ENCODE data around the gene ARAP1. TPM values are rescaled to one million over a fixed set of nuclear protein-coding genes. Genes with fewer than 3 reads are reported as not detected.

ARAP1 gene
- total RNA-seq, 4 donors from 2014 or later = 90.3 to 146 (median 122) TPM

GRCh38 chr11:72762641-72763304, 10.6 kb upstream of the ARAP1 start:
- Histone ChIP-seq H3K27ac (peak overlapping the region in 1 of 3 donors; percentile 1), H3K36me3 (no peaks in the 10 kb centered on the region), H3K4me1 (peaks cover 22 to 64% of the 10 kb centered on the region in 2 donors), H3K4me3 (replicated peaks in 1 of 3) (no peak overlapping the region), H3K9me3 (no peaks in the 10 kb centered on the region), H3K27me3 (no peaks in the 10 kb centered on the region)
- no peak for DNase-seq
- TF ChIP-seq POLR2A (IDR thresholded peaks at IDR 0.05) (no peak), CTCF (IDR thresholded peaks at IDR 0.05) (no peak)
- intact Hi-C loops (cut with DNase I) = no loop called here
- 69 to 86% methylated on average over 5 of the region's 5 CpGs for WGBS, 2 donors

- TF ChIP-seq POLR2A (IDR thresholded peaks at IDR 0.05) = no peak
- TF ChIP-seq CTCF (IDR thresholded peaks at IDR 0.05) = no peak
- no peak overlapping the region for H3K4me3 ChIP-seq (replicated peaks in 1 of 3)
- peaks cover 11 to 44% of the 10 kb centered on the region in 2 donors for H3K4me1 ChIP-seq
- no peaks in the 10 kb centered on the region for H3K27me3 ChIP-seq
- H3K36me3 ChIP-seq = no peaks in the 10 kb centered on the region
- H3K9me3 ChIP-seq = no peaks in the 10 kb centered on the region
- intact Hi-C loops (cut with DNase I) = no loop called here
- H3K27ac ChIP-seq = no peak overlapping the region
- DNase-seq = no peak
- 74 to 76% methylated on average over 8 of the region's 8 CpGs for WGBS, 2 donors
These were observed 8.6 kb upstream of the ARAP1 start for GRCh38 chr11:72760539-72761405.

GRCh38 chr11:72759468-72759985, 7.3 kb upstream of the ARAP1 start:
- DNase-seq = no peak
- Histone ChIP-seq H3K9me3 (no peaks in the 10 kb centered on the region), H3K27me3 (no peaks in the 10 kb centered on the region), H3K4me1 (peaks cover 11 to 42% of the 10 kb centered on the region in 2 donors), H3K36me3 (no peaks in the 10 kb centered on the region), H3K27ac (peak overlapping the region; percentile 1 to 73 (median 63)), H3K4me3 (replicated peaks in 1 of 3) (no peak overlapping the region)
- TF ChIP-seq POLR2A (IDR thresholded peaks at IDR 0.05) (no peak), CTCF (IDR thresholded peaks at IDR 0.05) (no peak)
- intact Hi-C loops (cut with DNase I) = no loop called here
- 87 to 90% methylated on average over 8 of the region's 8 CpGs for WGBS, 2 donors

GRCh38 chr11:72758690-72759389, 6.6 kb upstream of the ARAP1 start:
- WGBS, 2 donors = 32 to 36% methylated on average over 7 to 17 of the region's 17 CpGs
- Histone ChIP-seq H3K4me3 (replicated peaks in 1 of 3) (no peak overlapping the region), H3K27me3 (no peaks in the 10 kb centered on the region), H3K4me1 (peaks cover 6 to 35% of the 10 kb centered on the region in 2 donors), H3K36me3 (no peaks in the 10 kb centered on the region), H3K9me3 (no peaks in the 10 kb centered on the region), H3K27ac (peak overlapping the region; percentile 1 to 73 (median 63))
- no peak for TF ChIP-seq POLR2A (IDR thresholded peaks at IDR 0.05)
- TF ChIP-seq CTCF (IDR thresholded peaks at IDR 0.05) = no peak
- peak; percentile 87 to 94 for DNase-seq
- intact Hi-C loops (cut with DNase I) = no loop called here
